ENCODE data around the gene FAR2. TPM values are rescaled to one million over a fixed set of nuclear protein-coding genes. Genes with fewer than 3 reads are reported as not detected.
"Not testable (repeated sequence)": the region's sequence is repeated elsewhere in the genome, so short reads cannot be mapped to it uniquely, and the experiment has no call there.

Gene FAR2
- total RNA-seq, 1 experiment from 2014 or later = 6.0 TPM

DNA sequence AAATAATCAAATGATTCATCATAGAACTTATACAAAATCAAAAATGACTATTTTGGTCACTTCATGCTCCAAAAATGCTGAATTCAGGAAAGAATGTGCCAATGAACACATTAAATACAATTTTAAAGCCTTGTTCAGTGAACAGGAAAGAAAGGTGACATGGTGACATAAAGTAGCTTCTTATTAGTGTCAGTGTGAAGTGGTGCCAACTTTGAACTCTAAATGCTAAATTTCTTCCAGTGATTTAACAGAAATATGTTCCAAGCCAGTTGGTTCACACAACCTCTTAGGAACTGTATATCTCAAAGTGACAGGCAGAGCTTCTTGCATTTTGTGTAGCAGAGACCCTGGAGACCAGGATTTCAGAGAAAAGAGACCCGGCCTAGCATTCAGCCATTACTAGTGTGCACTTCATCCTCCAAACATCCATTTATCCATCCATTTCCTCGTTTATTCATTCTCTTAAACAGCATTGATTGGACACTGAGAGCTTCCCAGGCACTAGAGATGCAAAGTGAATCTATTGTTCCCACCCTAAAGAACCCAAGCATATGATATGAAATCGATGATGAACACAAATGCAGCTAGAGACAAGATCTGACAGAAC lies 95.2 kb downstream of the FAR2 start:
- no peak for DNase-seq (ENCODE audit: low read depth, low spot score)
- in situ Hi-C loops (cut with HindIII; ENCODE audit: low pct_unique_long_range_greater_than_20kb, low sequenced_read_pairs) = no loop called here

DNA sequence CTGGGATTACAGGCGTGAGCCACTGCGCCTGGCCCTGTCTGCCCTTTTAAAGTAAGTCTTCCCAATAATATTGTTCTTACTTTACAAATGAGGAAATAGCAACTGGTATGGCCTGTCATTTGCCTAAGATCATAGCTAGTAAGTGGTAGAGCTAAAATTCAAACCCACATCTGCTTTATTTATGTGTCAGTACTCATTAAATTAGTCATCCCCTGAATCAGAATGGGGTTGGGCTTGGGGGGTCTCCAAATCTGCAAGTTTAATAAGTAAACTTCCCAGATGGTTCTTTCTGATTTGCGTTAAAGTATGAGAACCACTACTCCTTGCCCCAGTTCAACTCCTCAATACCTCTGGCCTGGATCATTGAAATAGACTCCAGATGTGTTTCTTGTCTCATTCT lies 96.2 kb downstream of the FAR2 start:
- in situ Hi-C loops (cut with HindIII; ENCODE audit: low pct_unique_long_range_greater_than_20kb, low sequenced_read_pairs) = no loop called here
- DNase-seq (ENCODE audit: low read depth, low spot score) = no peak

DNA sequence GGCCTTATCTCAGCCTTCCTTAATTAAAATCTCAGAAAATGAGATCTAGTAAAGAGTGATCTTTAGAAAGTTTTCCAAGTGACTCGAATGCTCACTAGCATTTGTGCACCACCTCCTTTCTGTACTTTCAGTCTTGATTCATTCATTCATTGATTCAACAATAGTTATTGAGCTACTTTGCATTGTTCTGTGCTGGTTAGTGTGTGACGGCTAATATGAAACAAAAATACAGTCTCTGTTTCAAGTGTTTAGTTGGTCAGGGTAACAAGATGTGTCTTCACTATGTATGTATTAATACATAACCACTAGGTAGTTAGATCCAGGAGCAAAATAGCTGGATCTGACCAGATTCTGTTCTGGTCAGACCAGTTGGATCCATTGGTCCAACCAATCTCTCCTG lies 100.9 kb downstream of the FAR2 start:
- in situ Hi-C loops (cut with HindIII; ENCODE audit: low pct_unique_long_range_greater_than_20kb, low sequenced_read_pairs) = no loop called here

DNA sequence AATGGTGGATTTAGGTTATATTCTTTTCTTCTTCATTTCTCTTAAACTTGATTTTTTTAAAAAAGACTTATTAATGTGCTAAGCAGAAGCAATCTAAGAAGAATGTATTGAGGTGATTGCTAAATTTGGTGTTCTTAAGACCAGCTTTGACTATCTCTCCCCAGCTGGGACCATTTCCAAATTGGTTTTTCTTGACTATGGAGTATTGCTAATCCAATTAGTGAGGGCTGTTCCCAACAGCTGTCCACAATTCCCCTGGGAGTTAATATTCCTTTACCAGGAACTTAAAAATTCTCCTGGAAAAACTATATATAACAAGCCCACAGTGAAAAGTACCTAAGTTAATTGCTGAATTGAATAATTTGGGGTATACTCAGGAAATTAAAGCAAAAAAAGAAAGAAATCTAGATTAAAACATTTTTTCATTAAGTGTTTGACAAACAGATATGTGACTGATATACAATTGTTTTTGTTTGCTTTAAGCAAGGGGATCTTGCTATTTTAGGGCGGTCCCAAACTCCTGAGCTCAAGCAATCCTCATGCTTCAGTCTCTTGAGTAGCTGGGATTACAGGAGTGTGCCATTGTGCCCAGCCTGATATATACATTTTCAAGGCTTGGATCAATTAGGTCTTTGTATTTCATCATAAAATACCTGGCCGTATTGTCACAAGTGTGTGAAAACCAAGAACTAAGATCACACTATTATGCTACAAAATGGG lies 105.0 kb downstream of the FAR2 start:
- DNase-seq (ENCODE audit: low read depth, low spot score) = no peak
- in situ Hi-C loops (cut with HindIII; ENCODE audit: low pct_unique_long_range_greater_than_20kb, low sequenced_read_pairs) = no loop called here

More for the DNA sequence above, 100.9 kb downstream of the FAR2 start:
- DNase-seq (ENCODE audit: low read depth, low spot score) = no peak

DNA sequence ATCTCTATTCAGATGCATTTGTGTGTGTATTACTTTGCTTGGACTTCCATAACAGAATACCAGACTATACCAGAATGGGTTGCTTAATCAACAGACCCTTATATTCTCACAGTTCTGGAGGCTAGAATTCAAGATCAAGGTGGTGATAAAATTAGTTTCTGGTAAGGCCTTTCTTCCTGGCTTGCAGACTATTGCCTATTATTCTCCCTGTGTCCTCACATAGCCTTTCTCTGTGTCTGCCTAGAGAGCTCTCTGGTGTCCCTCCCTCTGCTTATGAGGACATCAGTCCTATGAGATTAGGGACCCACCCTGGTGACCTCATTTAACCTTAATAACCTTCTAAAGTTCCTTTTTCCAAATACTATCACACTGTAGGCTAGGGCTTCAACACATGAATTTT lies 106.0 kb downstream of the FAR2 start:
- no peak for DNase-seq (ENCODE audit: low read depth, low spot score)
- in situ Hi-C loops (cut with HindIII; ENCODE audit: low pct_unique_long_range_greater_than_20kb, low sequenced_read_pairs) = no loop called here

DNA sequence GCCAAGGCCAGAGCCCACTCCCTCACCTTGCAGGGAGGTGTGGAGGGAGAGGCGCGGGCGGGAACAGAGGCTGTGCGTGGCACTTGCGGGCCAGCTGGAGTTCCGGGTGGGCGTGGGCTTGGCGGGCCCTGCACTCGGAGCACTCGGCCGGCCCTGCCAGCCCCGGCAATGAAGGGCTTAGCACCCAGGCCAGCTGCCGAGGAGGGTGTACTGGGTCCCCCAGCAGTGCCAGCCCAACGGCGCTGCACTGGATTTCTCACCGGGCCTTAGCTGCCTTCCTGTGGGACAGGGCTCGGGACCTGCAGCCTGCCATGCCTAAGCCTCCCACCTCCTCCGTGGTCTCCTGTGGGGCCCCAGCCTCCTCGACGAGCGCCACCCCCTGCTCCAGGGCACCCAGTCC lies 107.5 kb downstream of the FAR2 start:
- no peak for DNase-seq (ENCODE audit: low read depth, low spot score)
- in situ Hi-C loops (cut with HindIII; ENCODE audit: low pct_unique_long_range_greater_than_20kb, low sequenced_read_pairs) = no loop called here

DNA sequence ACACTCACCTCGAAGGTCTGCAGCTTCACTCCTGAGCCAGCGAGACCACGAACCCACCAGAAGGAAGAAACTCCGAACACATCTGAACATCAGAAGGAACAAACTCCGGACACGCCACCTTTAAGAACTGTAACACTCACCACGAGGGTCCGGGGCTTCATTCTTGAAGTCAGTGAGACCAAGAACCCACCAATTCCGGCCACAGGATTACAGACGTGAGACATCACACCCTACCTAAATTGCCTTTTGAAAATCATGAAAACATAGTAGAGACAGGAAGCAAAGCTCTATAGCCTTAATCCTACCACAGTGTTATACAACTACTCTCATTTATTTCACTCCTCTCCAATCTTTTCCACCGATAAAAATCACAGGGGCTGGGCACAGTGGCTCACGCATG lies 108.6 kb downstream of the FAR2 start:
- in situ Hi-C loops (cut with HindIII; ENCODE audit: low pct_unique_long_range_greater_than_20kb, low sequenced_read_pairs); DNase-seq (ENCODE audit: low read depth, low spot score): not testable (repeated sequence)

DNA sequence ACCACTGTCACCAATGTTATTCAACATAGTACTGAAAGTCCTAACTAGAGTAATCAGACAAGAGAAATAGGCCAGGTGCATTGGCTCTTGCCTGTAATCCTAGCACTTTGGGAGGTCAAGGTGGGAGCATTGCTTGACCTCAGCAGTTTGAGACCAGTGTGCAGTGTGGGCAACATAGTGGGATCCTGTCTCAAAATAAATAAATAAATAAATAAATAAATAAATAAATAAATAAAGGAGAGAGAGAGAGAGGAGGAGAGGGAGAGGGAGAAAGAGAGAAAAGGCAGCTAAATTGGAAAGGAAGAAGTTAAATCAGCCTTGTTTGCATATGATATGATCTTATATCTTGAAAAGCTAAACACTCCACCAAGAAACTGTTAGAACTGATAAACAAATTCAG lies 115.3 kb downstream of the FAR2 start:
- in situ Hi-C loops (cut with HindIII; ENCODE audit: low pct_unique_long_range_greater_than_20kb, low sequenced_read_pairs) = no loop called here
- DNase-seq (ENCODE audit: low read depth, low spot score) = no peak

DNA sequence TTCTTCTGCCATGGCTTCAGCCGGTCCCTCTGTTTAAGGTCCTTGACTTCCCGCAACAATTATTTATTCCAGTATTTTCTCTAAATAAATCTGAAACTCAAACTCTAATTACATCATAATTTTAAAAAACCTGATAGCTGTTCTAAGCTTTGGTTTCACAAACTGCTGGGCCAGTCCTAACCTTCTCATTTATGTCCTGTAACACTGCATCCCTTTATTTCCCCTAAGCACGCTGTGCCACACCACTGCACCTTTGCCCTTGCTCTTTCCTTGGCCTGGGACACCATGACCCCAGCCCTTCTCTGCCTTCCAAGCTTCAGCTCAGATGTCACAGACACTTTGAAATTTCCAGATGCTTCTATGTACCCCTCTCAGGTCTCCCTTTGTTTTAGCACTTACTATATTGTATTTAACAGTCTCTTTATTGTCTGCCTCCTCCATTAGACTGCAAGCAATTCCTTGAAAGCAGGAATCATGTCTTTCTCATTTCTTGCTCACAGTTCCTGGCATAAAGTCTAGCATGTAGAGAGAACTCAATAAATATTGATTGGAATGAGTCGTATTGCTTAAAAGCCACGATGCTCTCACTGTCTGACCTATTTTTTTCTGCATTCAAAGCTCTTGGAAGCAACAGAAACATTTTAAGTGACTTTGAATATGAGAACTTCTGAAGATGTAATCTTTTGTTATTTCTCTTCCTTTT lies 120.8 kb downstream of the FAR2 start:
- in situ Hi-C loops (cut with HindIII; ENCODE audit: low pct_unique_long_range_greater_than_20kb, low sequenced_read_pairs) = no loop called here
- no peak for DNase-seq (ENCODE audit: low read depth, low spot score)

DNA sequence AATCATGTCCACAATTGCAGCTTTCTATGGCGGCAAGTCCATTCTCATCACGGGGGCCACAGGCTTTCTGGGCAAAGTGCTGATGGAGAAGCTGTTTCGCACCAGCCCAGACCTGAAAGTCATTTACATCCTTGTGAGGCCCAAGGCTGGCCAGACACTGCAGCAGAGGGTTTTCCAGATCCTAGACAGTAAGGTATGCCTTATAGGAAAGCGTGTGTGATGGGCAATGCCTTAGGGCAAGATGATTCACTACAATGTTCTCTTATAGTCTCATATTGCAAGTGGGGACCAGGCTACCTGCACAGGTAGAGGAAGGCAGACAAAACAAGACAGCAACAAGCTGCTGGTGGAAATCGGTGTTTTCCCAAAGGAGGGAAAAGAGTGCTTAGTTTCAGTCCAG lies 121.4 kb downstream of the FAR2 start:
- in situ Hi-C loops (cut with HindIII; ENCODE audit: low pct_unique_long_range_greater_than_20kb, low sequenced_read_pairs) = no loop called here
- DNase-seq (ENCODE audit: low read depth, low spot score) = no peak

DNA sequence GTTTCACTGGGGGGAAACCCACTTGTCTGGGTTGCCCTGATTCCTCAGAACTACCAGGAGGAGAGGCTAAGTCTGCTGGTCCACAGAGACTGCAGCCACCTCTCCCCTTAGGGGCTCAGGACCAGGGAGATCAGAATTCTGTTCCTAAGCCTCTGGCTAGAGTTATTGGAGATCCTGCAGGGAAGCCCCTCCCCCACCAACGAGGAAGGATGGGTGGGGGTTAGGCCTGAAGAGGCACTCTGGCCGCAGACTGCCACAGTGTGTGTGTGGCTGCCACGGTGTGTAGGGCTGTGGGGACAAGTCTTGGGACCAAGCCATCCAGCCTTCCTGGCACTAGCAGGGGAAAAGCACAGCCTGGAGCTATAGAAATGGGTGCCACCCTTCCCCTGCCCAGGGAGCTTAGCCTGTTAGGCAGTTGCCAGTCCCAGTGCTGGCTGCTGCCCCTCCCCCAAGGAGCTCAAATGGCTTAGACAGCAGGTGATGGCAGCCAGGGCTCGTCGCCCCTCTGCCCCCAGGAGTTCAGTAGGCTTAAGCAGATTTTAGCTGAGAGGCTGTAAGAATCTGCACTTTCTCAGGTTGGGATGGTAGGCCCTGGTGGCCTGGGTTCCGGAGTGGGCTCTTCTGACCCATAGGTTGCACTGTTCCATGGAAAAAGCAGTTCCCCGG lies 124.2 kb downstream of the FAR2 start:
- in situ Hi-C loops (cut with HindIII; ENCODE audit: low pct_unique_long_range_greater_than_20kb, low sequenced_read_pairs) = no loop called here
- DNase-seq (ENCODE audit: low read depth, low spot score) = no peak

DNA sequence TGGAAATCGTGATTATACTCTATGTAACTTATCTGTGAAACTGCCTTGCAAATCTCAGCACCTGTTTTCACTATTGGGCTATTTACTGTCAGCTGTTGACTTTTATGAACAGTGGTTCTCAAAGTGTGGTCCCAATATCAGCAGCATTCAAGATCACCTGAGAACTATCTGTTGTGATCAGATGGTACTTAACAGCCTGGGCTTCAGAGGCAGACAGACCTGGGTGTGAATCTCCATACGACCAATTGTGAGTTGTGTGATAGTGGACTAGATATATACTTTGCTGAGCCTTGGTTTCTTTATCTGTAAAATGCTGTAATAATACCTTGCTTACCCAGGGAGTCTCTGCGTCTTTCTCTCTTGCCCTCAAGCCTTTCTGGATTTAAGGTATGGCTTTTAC lies 126.8 kb downstream of the FAR2 start:
- no peak for DNase-seq (ENCODE audit: low read depth, low spot score)
- in situ Hi-C loops (cut with HindIII; ENCODE audit: low pct_unique_long_range_greater_than_20kb, low sequenced_read_pairs) = no loop called here

DNA sequence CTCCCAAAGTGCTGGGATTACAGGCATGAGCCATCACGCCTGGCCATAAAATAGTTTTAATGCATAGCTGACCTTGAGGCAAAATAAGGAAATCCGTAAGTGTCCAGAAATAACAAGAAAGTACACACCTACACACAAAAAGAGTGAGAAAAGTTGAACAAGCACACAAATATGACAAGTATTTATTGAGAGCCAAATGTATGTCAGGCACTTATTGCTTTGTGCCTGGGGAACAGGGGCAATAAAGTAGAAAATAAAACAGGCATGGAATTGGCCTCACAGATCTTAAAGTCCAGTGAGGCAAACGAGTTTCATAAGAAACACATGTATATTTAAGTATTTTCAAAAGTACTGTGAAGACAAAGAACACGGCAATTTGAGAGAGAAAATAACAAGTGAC lies 128.2 kb downstream of the FAR2 start:
- in situ Hi-C loops (cut with HindIII; ENCODE audit: low pct_unique_long_range_greater_than_20kb, low sequenced_read_pairs) = no loop called here
- DNase-seq (ENCODE audit: low read depth, low spot score) = no peak

DNA sequence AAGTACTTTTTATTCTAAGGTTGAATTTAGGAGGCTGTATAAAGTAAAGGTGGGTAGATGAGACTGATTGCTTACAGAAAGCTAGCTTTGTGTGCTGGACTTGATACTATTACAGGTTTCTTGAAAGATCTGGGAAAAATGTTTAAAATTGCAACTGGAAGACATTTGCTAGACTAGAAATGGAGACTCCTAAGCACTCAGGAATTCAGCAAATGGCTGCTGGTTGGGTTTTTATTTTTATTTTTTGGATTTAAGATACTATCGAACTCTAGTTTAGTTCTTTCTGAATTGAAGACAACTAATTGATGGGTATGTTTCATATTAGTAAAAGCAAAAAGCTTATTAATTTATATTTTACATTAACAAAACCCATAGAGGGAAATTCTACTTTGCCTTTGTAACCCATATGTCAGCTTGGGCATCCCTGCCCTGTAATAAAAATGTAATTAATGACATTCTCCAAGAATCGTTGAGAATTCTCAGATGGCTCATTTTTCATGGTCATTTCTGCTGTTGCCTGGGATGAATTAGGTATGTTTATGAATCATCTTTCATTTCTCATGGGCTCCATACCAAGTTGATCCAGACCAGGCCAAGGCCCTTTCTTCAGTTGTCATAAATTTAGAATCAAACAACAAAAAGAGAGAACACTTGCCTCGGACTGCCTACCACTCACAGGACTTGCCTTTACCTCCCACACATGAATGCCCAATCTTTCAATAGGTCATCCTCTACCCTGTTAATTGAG lies 129.8 kb downstream of the FAR2 start:
- no peak for DNase-seq (ENCODE audit: low read depth, low spot score)
- in situ Hi-C loops (cut with HindIII; ENCODE audit: low pct_unique_long_range_greater_than_20kb, low sequenced_read_pairs) = no loop called here

DNA sequence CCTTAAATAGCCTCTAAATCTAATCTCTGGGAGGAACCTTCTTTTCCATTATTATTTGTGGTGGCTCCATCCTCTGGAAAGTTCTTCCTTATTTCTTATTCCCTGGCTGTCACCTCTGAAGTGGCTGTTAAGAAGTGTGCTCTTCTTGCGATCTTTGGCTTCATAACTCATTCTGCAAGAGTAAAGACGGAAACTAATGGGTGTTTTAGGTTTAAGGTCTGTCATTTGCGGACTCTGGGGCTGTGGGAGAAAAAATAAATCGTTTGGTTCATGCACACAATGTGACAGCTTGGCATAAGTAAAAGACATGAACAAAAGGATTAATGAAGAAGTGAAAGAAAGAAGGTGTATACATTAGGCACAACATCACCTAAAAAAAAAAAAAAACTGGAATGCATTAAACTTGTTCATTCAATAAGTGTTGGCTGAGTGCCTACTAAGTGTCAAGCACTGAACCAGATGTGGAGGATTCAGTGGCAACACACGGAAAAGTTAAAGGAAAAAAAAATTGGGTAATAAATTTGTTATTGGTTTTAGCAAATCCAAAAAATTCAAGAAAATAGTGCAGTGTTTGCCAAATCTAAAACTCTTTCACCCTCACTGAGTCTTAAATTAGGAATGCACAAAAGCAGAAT lies 132.4 kb downstream of the FAR2 start:
- DNase-seq (ENCODE audit: low read depth, low spot score) = no peak
- in situ Hi-C loops (cut with HindIII; ENCODE audit: low pct_unique_long_range_greater_than_20kb, low sequenced_read_pairs) = no loop called here

DNA sequence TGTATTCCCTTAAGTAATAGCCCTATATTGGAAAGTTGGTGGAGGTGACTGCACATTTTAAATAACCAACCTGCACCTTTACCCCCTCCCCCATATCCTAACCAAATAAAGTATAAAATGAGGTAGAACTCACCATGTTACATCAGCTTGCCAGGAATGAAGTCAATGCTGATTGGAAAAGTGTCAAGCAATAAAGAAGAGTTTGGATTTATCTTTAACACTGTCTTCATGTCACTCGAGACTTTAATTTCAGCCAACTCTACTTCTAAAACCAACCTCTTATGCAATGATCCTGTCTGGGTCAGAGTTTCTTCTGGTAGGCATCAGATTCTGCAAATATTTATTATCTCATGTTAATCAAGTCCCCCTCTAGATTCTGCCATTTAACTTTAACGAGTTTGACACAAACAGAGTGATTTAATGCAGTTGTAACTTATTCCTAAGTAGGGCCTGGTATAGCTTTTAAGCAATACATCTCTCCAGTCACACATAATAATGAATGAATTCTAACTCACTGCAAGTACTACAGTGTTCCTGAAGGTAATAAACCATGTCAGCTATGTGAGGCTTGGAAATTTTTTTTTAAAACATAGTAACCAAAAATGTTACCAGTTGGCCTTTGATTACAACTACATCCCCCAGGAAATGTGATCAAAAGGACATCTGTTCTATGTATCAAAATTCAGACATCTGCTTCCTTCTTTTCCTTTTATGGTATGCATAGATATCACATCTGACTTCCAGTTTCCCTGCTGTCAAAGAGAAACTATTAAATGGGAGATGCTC lies 133.1 kb downstream of the FAR2 start:
- in situ Hi-C loops (cut with HindIII; ENCODE audit: low pct_unique_long_range_greater_than_20kb, low sequenced_read_pairs) = no loop called here
- no peak for DNase-seq (ENCODE audit: low read depth, low spot score)

Measured in SK-MEL-5 (cell line).